ENCODE data around the gene GCLC. TPM values are rescaled to one million over a fixed set of nuclear protein-coding genes. Genes with fewer than 3 reads are reported as not detected.

The GCLC gene
- total RNA-seq, 1 donor from 2014 or later, result 16.8 TPM

- H3K36me3 ChIP-seq (ENCODE audit: control insufficient read depth, insufficient read depth, low read length), result no peaks in the 10 kb centered on the region
- DNase-seq (ENCODE audit: low read depth), result no peak
- TF ChIP-seq CTCF (IDR thresholded peaks at IDR 0.05; ENCODE audit: insufficient read depth, low read length, poor library complexity, severe bottlenecking), result no peak
- no peak overlapping the region for H3K4me3 ChIP-seq (ENCODE audit: low read depth, low read length)
- H3K27me3 ChIP-seq (ENCODE audit: control insufficient read depth, insufficient read depth, low read length), result no peaks in the 10 kb centered on the region
Observed at GRCh38 chr6:53499094-53499493, 45.8 kb downstream of the GCLC start.

GRCh38 chr6:53498649-53499048 lies 46.3 kb downstream of the GCLC start:
- H3K36me3 ChIP-seq (ENCODE audit: control insufficient read depth, insufficient read depth, low read length), result no peaks in the 10 kb centered on the region
- no peak for TF ChIP-seq CTCF (IDR thresholded peaks at IDR 0.05; ENCODE audit: insufficient read depth, low read length, poor library complexity, severe bottlenecking)
- DNase-seq (ENCODE audit: low read depth), result no peak
- H3K27me3 ChIP-seq (ENCODE audit: control insufficient read depth, insufficient read depth, low read length), result no peaks in the 10 kb centered on the region
- H3K4me3 ChIP-seq (ENCODE audit: low read depth, low read length), result no peak overlapping the region

GRCh38 chr6:53497905-53498304 lies 47.0 kb downstream of the GCLC start:
- Histone ChIP-seq H3K27me3 (ENCODE audit: control insufficient read depth, insufficient read depth, low read length) (no peaks in the 10 kb centered on the region), H3K4me3 (ENCODE audit: low read depth, low read length) (no peak overlapping the region), H3K36me3 (ENCODE audit: control insufficient read depth, insufficient read depth, low read length) (no peaks in the 10 kb centered on the region)
- DNase-seq (ENCODE audit: low read depth), result no peak
- no peak for TF ChIP-seq CTCF (IDR thresholded peaks at IDR 0.05; ENCODE audit: insufficient read depth, low read length, poor library complexity, severe bottlenecking)

GRCh38 chr6:53496797-53497375 lies 48.0 kb downstream of the GCLC start:
- no peaks in the 10 kb centered on the region for H3K27me3 ChIP-seq (ENCODE audit: control insufficient read depth, insufficient read depth, low read length)
- peak; percentile 89 for DNase-seq (ENCODE audit: low read depth)
- no peaks in the 10 kb centered on the region for H3K36me3 ChIP-seq (ENCODE audit: control insufficient read depth, insufficient read depth, low read length)
- TF ChIP-seq CTCF (IDR thresholded peaks at IDR 0.05; ENCODE audit: insufficient read depth, low read length, poor library complexity, severe bottlenecking), result no peak
- no peak overlapping the region for H3K4me3 ChIP-seq (ENCODE audit: low read depth, low read length)

- no peak overlapping the region for H3K4me3 ChIP-seq (ENCODE audit: low read depth, low read length)
- DNase-seq (ENCODE audit: low read depth), result no peak
- no peaks in the 10 kb centered on the region for H3K36me3 ChIP-seq (ENCODE audit: control insufficient read depth, insufficient read depth, low read length)
- no peak for TF ChIP-seq CTCF (IDR thresholded peaks at IDR 0.05; ENCODE audit: insufficient read depth, low read length, poor library complexity, severe bottlenecking)
- H3K27me3 ChIP-seq (ENCODE audit: control insufficient read depth, insufficient read depth, low read length), result no peaks in the 10 kb centered on the region
Observed at GRCh38 chr6:53495506-53496499, 49.1 kb downstream of the GCLC start.
